MCF 10A (cell line): Measurements from ENCODE around the gene RAB43. TPM values are rescaled to one million over a fixed set of nuclear protein-coding genes. Genes with fewer than 3 reads are reported as not detected.

Source experiments
- BruUV-seq: library from RNA; stranded (reverse); fragments of 400-500 nt; replicated peaks from 2 replicates; lab custom pipeline; 2021; lab: Mats Ljungman, UMichigan
- CTCF ChIA-PET: fragments of 300-600 bp; sonication (Branson Sonifier 250); formaldehyde crosslinking; extraction: SDS; loops from one replicate; lab custom pipeline; 2021; ENCODE audit warnings: antibody characterized with exemption, inconsistent platforms; lab: Yijun Ruan, JAX
- POLR2A ChIA-PET: fragments of 300-600, 350-650 bp; sonication (Branson Sonifier 250); formaldehyde crosslinking; extraction: SDS; loops from one replicate; lab custom pipeline; 2020; ENCODE audit warnings: antibody characterized with exemption, inconsistent platforms; lab: Yijun Ruan, JAX
- DNase-seq: peaks from one replicate; pipeline ENCODE4 v3.0.0-alpha.2; 2018; ENCODE audit not compliant: unreplicated experiment
- H3K27ac Mint-ChIP-seq: one replicate; pipeline ENCODE4 v1.8.0; 2022; ENCODE audit warnings: mild to moderate bottlenecking, low read depth, mixed read lengths; ENCODE audit not compliant: unreplicated experiment
- H3K27me3 Mint-ChIP-seq: one replicate; pipeline ENCODE4 v1.8.0; 2022; ENCODE audit warnings: mixed read lengths; ENCODE audit not compliant: insufficient read depth, unreplicated experiment
- H3K36me3 Mint-ChIP-seq: one replicate; pipeline ENCODE4 v1.8.0; 2022; ENCODE audit warnings: mild to moderate bottlenecking, moderate library complexity, mixed read lengths; ENCODE audit not compliant: insufficient read depth, unreplicated experiment
- H3K4me1 Mint-ChIP-seq: one replicate; pipeline ENCODE4 v1.8.0; 2022; ENCODE audit warnings: mixed read lengths; ENCODE audit not compliant: insufficient read depth, unreplicated experiment
- H3K4me3 Mint-ChIP-seq: one replicate; pipeline ENCODE4 v1.8.0; 2022; ENCODE audit warnings: mild to moderate bottlenecking, moderate library complexity, mixed read lengths; ENCODE audit not compliant: unreplicated experiment
- H3K9me3 Mint-ChIP-seq: one replicate; pipeline ENCODE4 v1.8.0; 2022; ENCODE audit warnings: mixed read lengths; ENCODE audit not compliant: unreplicated experiment
- CTCF ChIP-seq: fragments of 200-600 bp; IDR thresholded peaks from one replicate; pipeline ENCODE4 v1.8.0; 2022; ENCODE audit warnings: antibody characterized with exemption, mild to moderate bottlenecking; ENCODE audit not compliant: unreplicated experiment
- intact Hi-C: fragments of 100-400 bp; cut with micrococcal nuclease; formaldehyde crosslinking; loops from 2 replicates; pipeline ENCODE4 v1.14.1; 2022
- total RNA-seq: library from RNA; stranded (reverse); gene quantifications from 2 replicates; pipeline ENCODE4 v1.2.3, GENCODE V29; 2022

RAB43 gene
- total RNA-seq, 1 experiment from 2014 or later, result 18.9 TPM

DNA sequence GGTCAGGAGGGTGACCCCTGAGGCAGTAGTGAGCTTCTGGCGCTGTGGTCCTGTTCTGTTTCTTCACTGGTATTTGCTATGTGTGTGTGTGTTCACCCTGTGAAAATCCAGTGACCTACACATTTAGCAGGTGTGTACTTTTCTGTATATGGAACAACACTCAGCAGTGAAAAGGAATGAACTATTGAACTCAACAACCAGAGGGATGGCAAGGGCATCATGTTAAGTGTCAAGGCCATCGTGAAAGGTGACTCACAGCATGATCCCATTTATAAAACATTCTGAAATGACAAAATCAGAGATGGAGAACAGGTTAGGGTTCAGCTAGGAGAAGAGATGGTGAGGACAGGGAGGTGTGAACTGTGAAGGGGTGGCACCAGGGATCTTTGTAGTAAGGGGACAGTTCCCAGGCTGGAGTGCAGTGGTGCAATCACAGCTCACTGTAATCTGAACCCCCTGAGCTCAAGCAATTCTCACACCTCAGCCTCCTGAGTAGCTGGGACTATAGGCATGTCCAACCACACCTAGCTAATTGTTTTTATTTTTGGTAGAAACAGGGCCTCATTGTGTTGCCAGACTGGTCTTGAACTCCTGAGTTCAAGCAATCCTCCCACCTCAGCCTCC is 10.0 kb upstream of the RAB43 start:
- Mint-ChIP-seq H3K27me3 (no peaks in the 10 kb centered on the region), H3K4me1 (peaks cover 5% of the 10 kb centered on the region), H3K36me3 (peaks cover 79% of the 10 kb centered on the region), H3K9me3 (no peaks in the 10 kb centered on the region), H3K27ac (no peak overlapping the region), H3K4me3 (no peak overlapping the region)
- ChIA-PET CTCF (interaction anchor here (0.7 to 1.2 kb wide), 3 partner anchors 11 to 161 kb away, joined by 3 to 10 read pairs (median 6); partner anchors contain the start of gene RAB43), POLR2A (interaction anchor here (0.6 to 0.9 kb wide), 3 partner anchors 9 to 33 kb away, joined by 4 to 5 read pairs (median 5); partner anchors contain the start of gene RAB43)
- no peak for TF ChIP-seq CTCF
- DNase-seq, result no peak
- intact Hi-C loops, result no loop called here
- no TSS peak for BruUV-seq

DNA sequence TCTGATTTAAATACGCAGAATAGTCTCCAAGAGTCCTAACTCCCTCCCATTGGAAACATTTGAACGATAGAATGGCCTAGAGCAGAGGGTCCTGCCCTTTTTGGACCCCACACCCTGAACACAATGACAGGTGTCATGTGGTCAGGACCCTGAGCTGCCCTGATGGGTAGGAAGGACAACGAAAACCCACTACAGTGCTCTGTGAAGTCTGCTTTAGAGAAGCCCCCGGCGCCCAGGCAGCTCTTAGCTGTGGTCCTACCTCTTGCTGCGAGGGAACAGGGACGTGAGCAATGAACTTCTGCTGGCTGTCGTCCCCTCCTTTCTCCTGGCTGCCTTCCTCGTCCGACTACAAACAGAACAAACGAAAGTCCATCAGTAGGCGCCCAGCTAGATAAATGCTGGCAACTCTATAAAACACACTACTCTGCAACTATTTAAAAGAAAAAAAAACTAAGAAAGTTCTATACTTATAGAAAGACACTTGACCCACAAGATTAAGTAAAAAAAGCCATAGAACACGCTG is 8.7 kb upstream of the RAB43 start:
- ChIA-PET POLR2A (no interaction called here), CTCF (no interaction called here)

GRCh38 chr3:129128357-129129155 is 7.0 kb upstream of the RAB43 start:
- CTCF ChIA-PET, result interaction anchor here (0.7 to 1.5 kb wide), 4 partner anchors 9 to 158 kb away, joined by 3 to 6 read pairs (median 4); no protein-coding TSS in a partner anchor
- Mint-ChIP-seq H3K4me3 (no peak overlapping the region), H3K4me1 (peaks cover 6% of the 10 kb centered on the region), H3K36me3 (peaks cover 64% of the 10 kb centered on the region), H3K9me3 (no peaks in the 10 kb centered on the region), H3K27ac (no peak overlapping the region), H3K27me3 (no peaks in the 10 kb centered on the region)
- POLR2A ChIA-PET, result interaction anchor here (1.2 kb wide), 1 partner anchor 9 kb away, joined by 3 read pairs; no protein-coding TSS in a partner anchor
- BruUV-seq, result no TSS peak
- no peak for TF ChIP-seq CTCF
- intact Hi-C loops, result no loop called here
- DNase-seq, result no peak

More for the DNA sequence above, 8.7 kb upstream of the RAB43 start:
- no peak for TF ChIP-seq CTCF
- H3K36me3 Mint-ChIP-seq, result peaks cover 76% of the 10 kb centered on the region
- no peak overlapping the region for H3K27ac Mint-ChIP-seq
- no peaks in the 10 kb centered on the region for H3K27me3 Mint-ChIP-seq
- H3K4me3 Mint-ChIP-seq, result no peak overlapping the region
- no TSS peak for BruUV-seq
- H3K4me1 Mint-ChIP-seq, result peaks cover 5% of the 10 kb centered on the region
- intact Hi-C loops, result no loop called here
- no peak for DNase-seq
- H3K9me3 Mint-ChIP-seq, result no peaks in the 10 kb centered on the region
